HL-60 (cell line): ENCODE data around the gene DPP4.

Source experiments
- CTCF ChIP-seq: IDR thresholded peaks from one replicate; pipeline ENCODE4 v1.5.1; 2011; ENCODE audit warnings: low read length, control low read depth, inconsistent platforms; ENCODE audit not compliant: insufficient read depth
- GABPA ChIP-seq: IDR thresholded peaks from 2 replicates; pipeline ENCODE4 v1.6.1; 2012; ENCODE audit warnings: low read depth
- POLR2AphosphoS5 ChIP-seq: IDR thresholded peaks from 2 replicates; pipeline ENCODE4 v1.6.1; 2012; ENCODE audit warnings: low read depth
- REST ChIP-seq: IDR thresholded peaks from 2 replicates; pipeline ENCODE4 v1.6.1; 2012; ENCODE audit warnings: low read depth; ENCODE audit not compliant: insufficient replicate concordance
- SPI1 ChIP-seq: IDR thresholded peaks from 2 replicates; pipeline ENCODE4 v1.6.1; 2012; ENCODE audit warnings: low read depth, mild to moderate bottlenecking, borderline replicate concordance

- TF ChIP-seq POLR2AphosphoS5 (no peak), GABPA (no peak), CTCF (no peak), SPI1 (no peak), REST (no peak)
Measured at GRCh38 chr2:161990036-161990435, 84.0 kb downstream of the DPP4 start.
